Thymus (tissue), 11 donors: Measurements from ENCODE around the gene NANOG. TPM values are rescaled to one million over a fixed set of nuclear protein-coding genes. Genes with fewer than 3 reads are reported as not detected.
"Not testable (repeated sequence)": the region's sequence is repeated elsewhere in the genome, so short reads cannot be mapped to it uniquely, and the experiment has no call there.

ENCODE experiments used
- DNase-seq, 9 donors: peaks; one replicate each; pipeline ENCODE4 v3.0.0-alpha.2; 2013; ENCODE audit warnings: low spot score in 9 of 9, low read depth in 6 of 9, missing footprints in 1 of 9
- H3K27ac ChIP-seq, 2 donors: one replicate each; pipeline ENCODE4 v1.5.1; 2013; ENCODE audit warnings: control low read depth in 1 of 2, low read depth in 1 of 2, low read length in 1 of 2, mild to moderate bottlenecking in 1 of 2, moderate library complexity in 1 of 2
- H3K27me3 ChIP-seq, 2 donors: one replicate each; pipeline ENCODE4 v1.5.1; 2013; ENCODE audit warnings: low read length in 1 of 2; ENCODE audit not compliant: control insufficient read depth in 2 of 2, insufficient read depth in 1 of 2
- H3K36me3 ChIP-seq, 2 donors: one replicate each; pipeline ENCODE4 v1.5.1; 2013; ENCODE audit warnings: low read length in 1 of 2, mild to moderate bottlenecking in 1 of 2, moderate library complexity in 1 of 2; ENCODE audit not compliant: control insufficient read depth in 2 of 2, insufficient read depth in 2 of 2
- H3K4me1 ChIP-seq, 2 donors: one replicate each; pipeline ENCODE4 v1.5.1; 2013; ENCODE audit warnings: low read length in 2 of 2; ENCODE audit not compliant: control insufficient read depth in 2 of 2, insufficient read depth in 2 of 2
- H3K4me3 ChIP-seq, 2 donors: one replicate each; pipeline ENCODE4 v1.5.1; 2013; ENCODE audit warnings: low read length in 2 of 2, control low read depth in 1 of 2, mild to moderate bottlenecking in 1 of 2
- H3K9me3 ChIP-seq, 2 donors: one replicate each; pipeline ENCODE4 v1.5.1; 2013; ENCODE audit warnings: low read length in 1 of 2, mild to moderate bottlenecking in 1 of 2; ENCODE audit not compliant: control insufficient read depth in 2 of 2, insufficient read depth in 1 of 2
- WGBS: extraction: QIAGEN DNeasy Blood & Tissue Kit; methylation state at CpG from one replicate; pipeline ENCODE4 v1.1.7; 2013; 5-methylcytosine and 5-hydroxymethylcytosine counted together
- polyA plus RNA-seq: library from polyadenylated mRNA; stranded (reverse); fragments of 200-250 nt; gene quantifications from one replicate; pipeline ENCODE4 v1.2.3, GENCODE V29; 2013
- total RNA-seq: library from RNA; stranded (reverse); fragments of 120-200 nt; gene quantifications from one replicate; pipeline ENCODE4 v1.2.4, GENCODE V29; 2013
- donor health status: healthy.

NANOG gene
- total and polyA plus RNA-seq, 2 donors: 0.02 to 0.05 TPM

- 84% methylated on average over 9 of the region's 9 CpGs for WGBS
These were observed 30.4 kb upstream of the NANOG start for GRCh38 chr12:7758766-7759140.

DNA sequence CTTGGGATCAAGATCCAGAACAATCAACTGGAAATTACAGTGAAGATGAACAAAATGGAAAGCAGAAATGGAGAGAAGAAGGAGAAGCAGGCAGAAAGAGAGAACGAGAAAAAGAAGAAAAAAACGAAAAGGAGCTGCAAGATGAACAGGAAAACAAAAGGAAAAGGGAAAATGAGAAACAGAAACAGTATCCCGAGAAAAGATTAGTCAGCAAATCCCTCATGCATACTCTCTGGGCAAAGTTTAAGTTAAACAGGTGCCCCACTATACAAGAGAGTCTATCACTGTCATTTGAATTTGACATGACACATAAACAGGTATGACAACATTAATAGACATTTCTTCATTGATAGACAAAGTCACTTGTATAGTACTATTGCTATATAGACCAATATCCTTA lies 19.2 kb upstream of the NANOG start:
- H3K27ac ChIP-seq: no peak overlapping the region
- H3K4me1 ChIP-seq: no peaks in the 10 kb centered on the region
- no peak overlapping the region for H3K4me3 ChIP-seq
- no peak for DNase-seq
- no peaks in the 10 kb centered on the region for H3K9me3 ChIP-seq
- no peaks in the 10 kb centered on the region for H3K27me3 ChIP-seq
- WGBS: 86% methylated on average over 3 of the region's 3 CpGs
- no peaks in the 10 kb centered on the region for H3K36me3 ChIP-seq

More at GRCh38 chr12:7758766-7759140, 30.4 kb upstream of the NANOG start:
- Histone ChIP-seq H3K4me1 (no peaks in the 10 kb centered on the region), H3K36me3 (no peaks in the 10 kb centered on the region), H3K27me3 (no peaks in the 10 kb centered on the region), H3K9me3 (no peaks in the 10 kb centered on the region), H3K4me3 (no peak overlapping the region), H3K27ac (no peak overlapping the region)
- DNase-seq: no peak

DNA sequence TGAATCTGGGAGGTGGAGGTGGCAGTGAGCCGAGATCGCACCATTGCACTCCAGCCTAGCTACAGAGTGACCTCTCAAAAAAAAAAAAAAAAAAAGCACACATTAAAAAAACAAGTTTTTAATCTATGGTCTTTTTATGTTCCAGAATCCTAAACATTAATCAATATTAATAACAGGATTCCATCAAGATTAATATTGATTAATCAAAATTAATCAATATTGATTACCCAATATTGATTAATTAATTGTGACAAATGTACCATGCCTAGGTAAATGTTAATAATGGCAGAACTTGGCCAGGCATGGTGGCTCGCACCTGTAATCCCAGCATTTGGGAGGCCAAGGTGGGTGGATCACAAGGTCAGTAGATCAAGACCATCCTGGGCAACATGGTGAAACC lies 7.9 kb upstream of the NANOG start:
- no peak overlapping the region for H3K27ac ChIP-seq
- no peaks in the 10 kb centered on the region for H3K36me3 ChIP-seq
- no peak overlapping the region for H3K4me3 ChIP-seq
- DNase-seq: no peak
- no peaks in the 10 kb centered on the region for H3K4me1 ChIP-seq
- 82% methylated on average over 3 of the region's 3 CpGs for WGBS
- H3K9me3 ChIP-seq: no peaks in the 10 kb centered on the region
- no peaks in the 10 kb centered on the region for H3K27me3 ChIP-seq

DNA sequence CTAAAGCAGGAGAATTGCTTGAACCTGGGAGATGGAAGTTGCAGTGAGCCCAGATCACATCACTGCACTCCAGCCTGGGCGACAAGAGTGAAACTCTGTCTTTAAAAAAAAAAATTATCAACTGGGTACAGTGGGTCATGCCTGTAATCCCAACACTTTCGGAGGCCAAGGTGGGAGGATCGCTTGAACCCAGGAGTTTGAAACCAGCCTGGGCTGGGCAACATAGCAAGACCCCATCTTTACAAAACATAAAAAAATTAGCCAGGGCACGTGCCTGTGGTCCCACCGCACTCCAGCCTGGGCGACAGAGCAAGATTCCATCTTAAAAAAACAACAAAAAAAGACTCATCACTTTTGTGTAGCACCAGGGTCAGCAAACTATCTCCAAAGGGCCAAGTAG lies 7.1 kb upstream of the NANOG start:
- H3K9me3 ChIP-seq: no peaks in the 10 kb centered on the region
- 98% methylated on average over 6 of the region's 6 CpGs for WGBS
- no peaks in the 10 kb centered on the region for H3K27me3 ChIP-seq
- no peaks in the 10 kb centered on the region for H3K36me3 ChIP-seq
- no peaks in the 10 kb centered on the region for H3K4me1 ChIP-seq
- no peak overlapping the region for H3K4me3 ChIP-seq
- no peak for DNase-seq
- H3K27ac ChIP-seq: no peak overlapping the region

GRCh38 chr12:7783433-7783832 lies 5.8 kb upstream of the NANOG start:
- not testable (repeated sequence) for H3K36me3 ChIP-seq, H3K27me3 ChIP-seq, H3K9me3 ChIP-seq, H3K4me3 ChIP-seq, DNase-seq, H3K4me1 ChIP-seq, H3K27ac ChIP-seq
- WGBS: 92% methylated on average over 9 of the region's 9 CpGs

DNA sequence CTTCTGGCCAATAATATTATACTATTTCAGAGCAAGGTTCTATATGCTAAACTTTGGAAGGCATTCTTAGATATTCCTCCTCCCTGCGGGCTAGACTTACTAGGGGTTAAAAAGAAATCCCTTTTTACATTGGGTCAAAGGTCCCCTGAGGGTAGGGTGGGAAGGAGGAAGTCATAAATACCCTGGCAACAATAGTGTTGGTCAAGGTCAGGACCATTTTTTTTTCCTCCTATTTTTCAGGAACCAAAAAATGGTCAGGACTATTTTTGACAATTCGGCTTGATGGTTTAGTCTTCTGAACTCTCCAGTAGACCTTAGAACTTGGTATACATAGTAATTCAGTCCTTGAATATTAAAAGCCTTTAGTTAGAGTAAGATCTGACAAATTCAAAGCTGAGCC lies 4.5 kb upstream of the NANOG start:
- DNase-seq: no peak
- Histone ChIP-seq H3K36me3 (no peaks in the 10 kb centered on the region), H3K4me1 (no peaks in the 10 kb centered on the region), H3K27me3 (no peaks in the 10 kb centered on the region), H3K27ac (no peak overlapping the region), H3K4me3 (no peak overlapping the region), H3K9me3 (no peaks in the 10 kb centered on the region)
- 87% methylated on average over 2 of the region's 2 CpGs for WGBS

DNA sequence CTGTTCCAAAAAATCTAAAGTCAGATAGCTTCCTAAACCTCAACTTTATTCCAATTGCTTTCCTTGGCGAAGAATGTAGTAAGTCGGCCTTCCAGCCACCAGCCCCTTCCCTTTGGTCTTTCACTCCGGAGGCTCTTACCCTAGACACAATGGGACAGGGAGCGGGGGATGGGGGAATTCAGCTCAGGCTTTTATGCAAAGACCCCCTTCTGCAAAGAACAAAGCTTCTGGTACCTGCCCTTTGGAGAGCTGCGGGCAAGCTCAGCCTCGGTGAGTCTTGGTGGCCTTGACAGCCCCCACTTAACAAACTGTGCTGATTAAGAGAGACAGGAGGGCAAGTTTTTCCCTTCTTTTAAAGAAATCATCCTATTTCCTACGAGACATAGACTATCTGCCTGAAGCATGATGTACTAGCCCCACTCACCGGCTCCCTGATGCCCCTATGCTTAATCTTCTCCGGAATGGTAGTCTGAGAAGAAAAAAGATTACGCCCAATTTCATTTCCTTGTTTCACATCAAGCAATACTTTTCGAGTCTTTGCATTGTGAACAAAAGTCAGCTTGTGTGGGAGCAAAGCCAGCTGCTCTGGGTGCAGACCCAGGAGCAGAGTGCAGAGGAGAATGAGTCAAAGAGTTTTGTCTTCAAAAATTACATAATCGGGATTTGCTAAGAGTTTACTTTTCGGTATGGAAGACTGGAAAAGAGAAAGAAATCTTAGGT lies 1.5 kb upstream of the NANOG start:
- no peak for DNase-seq
- Histone ChIP-seq H3K27me3 (no peaks in the 10 kb centered on the region), H3K36me3 (no peaks in the 10 kb centered on the region), H3K4me3 (no peak overlapping the region), H3K27ac (no peak overlapping the region), H3K9me3 (no peaks in the 10 kb centered on the region), H3K4me1 (no peaks in the 10 kb centered on the region)
- 91% methylated on average over 13 of the region's 13 CpGs for WGBS

GRCh38 chr12:7788294-7788660 lies 925 bp upstream of the NANOG start:
- H3K4me1 ChIP-seq: no peaks in the 10 kb centered on the region
- H3K9me3 ChIP-seq: no peaks in the 10 kb centered on the region
- H3K4me3 ChIP-seq: no peak overlapping the region
- H3K36me3 ChIP-seq: no peaks in the 10 kb centered on the region
- H3K27me3 ChIP-seq: no peaks in the 10 kb centered on the region
- WGBS: 90% methylated on average over 4 of the region's 4 CpGs
- H3K27ac ChIP-seq: no peak overlapping the region
- no peak for DNase-seq

- DNase-seq: no peak
- H3K27ac ChIP-seq: no peak overlapping the region
- 66% methylated on average over 3 of the region's 3 CpGs for WGBS
- H3K4me1 ChIP-seq: no peaks in the 10 kb centered on the region
- no peak overlapping the region for H3K4me3 ChIP-seq
- H3K27me3 ChIP-seq: no peaks in the 10 kb centered on the region
- no peaks in the 10 kb centered on the region for H3K36me3 ChIP-seq
- H3K9me3 ChIP-seq: no peaks in the 10 kb centered on the region
These were observed 4.0 kb downstream of the NANOG start for GRCh38 chr12:7793211-7793610.

DNA sequence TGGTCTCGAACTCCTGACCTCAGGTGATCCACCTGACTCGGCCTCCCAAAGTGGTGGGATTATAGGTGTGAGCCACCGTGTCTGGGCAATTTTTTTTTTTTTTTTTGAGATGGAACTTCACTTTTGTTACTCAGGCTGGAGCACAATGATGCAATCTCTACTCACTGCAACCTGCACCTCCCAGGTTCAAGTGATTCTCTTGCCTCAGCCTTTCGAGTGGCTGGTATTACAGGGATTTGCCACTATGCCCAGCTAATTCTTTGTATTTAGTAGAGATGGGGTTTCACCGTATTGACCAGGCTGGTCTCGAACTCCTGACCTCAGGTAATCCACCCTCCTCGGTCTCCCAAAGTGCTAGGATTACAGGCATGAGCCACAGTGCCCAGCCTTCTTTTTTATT lies 8.1 kb downstream of the NANOG start:
- H3K27ac ChIP-seq, H3K4me3 ChIP-seq, H3K27me3 ChIP-seq, DNase-seq, H3K36me3 ChIP-seq, H3K4me1 ChIP-seq, H3K9me3 ChIP-seq: not testable (repeated sequence)
- 80% methylated on average over 7 of the region's 7 CpGs for WGBS
